CD4-positive, alpha-beta T cell (primary cell): Measurements from ENCODE around the gene SUPT7L. TPM values are rescaled to one million over a fixed set of nuclear protein-coding genes. Genes with fewer than 3 reads are reported as not detected.
A peak's percentile ranks its signal among the peaks of the same experiment; 100 is the strongest.

ENCODE experiments used
- ATAC-seq: fragments of 200-7000 bp; cut with Tn5 transposase; one replicate; pipeline ENCODE4 v1.10.0; 2022; ENCODE audit warnings: mild to moderate bottlenecking; ENCODE audit not compliant: poor library complexity
- CTCF ChIA-PET: fragments of 350-600 bp; sonication (Branson Sonifier 250); formaldehyde crosslinking; loops from one replicate; lab custom pipeline; 2021; ENCODE audit warnings: antibody characterized with exemption, inconsistent platforms; lab: Charles Lee
- POLR2A ChIA-PET: fragments of 350-600 bp; sonication (Branson Sonifier 250); formaldehyde crosslinking; loops from one replicate; lab custom pipeline; 2021; ENCODE audit warnings: antibody characterized with exemption, inconsistent platforms; lab: Charles Lee
- DNase-seq, 14 experiments: peaks; one replicate each; pipeline ENCODE4 v3.0.0-alpha.2; 2013 to 2020; ENCODE audit warnings: mixed read lengths in 2 of 14
- H3K27ac ChIP-seq, 2 donors: one replicate each; pipeline versions ENCODE4 v1.5.1 to v1.7.0; 2013; ENCODE audit warnings: low read length in 2 of 2, low read depth in 1 of 2, mild to moderate bottlenecking in 1 of 2
- H3K27me3 ChIP-seq, 2 experiments: 1 replicate in 1 of 2; 2 replicates in 1 of 2; pipeline versions ENCODE4 v1.6.1 to v1.7.0; 2013; ENCODE audit warnings: low read length in 2 of 2, control low read depth in 1 of 2, mild to moderate bottlenecking in 1 of 2, moderate library complexity in 1 of 2; ENCODE audit not compliant: insufficient read depth in 2 of 2, control insufficient read depth in 1 of 2
- H3K36me3 ChIP-seq: one replicate; pipeline ENCODE4 v1.6.1; 2013; ENCODE audit warnings: low read length, control low read depth; ENCODE audit not compliant: insufficient read depth
- H3K4me1 ChIP-seq: one replicate; pipeline ENCODE4 v1.6.1; 2013; ENCODE audit warnings: low read length, control low read depth; ENCODE audit not compliant: insufficient read depth
- H3K4me3 ChIP-seq: one replicate; pipeline ENCODE4 v1.5.1; 2013; ENCODE audit warnings: mild to moderate bottlenecking, low read length, moderate library complexity
- H3K9me3 ChIP-seq, 2 experiments: 1 replicate in 1 of 2; 2 replicates in 1 of 2; pipeline versions ENCODE4 v1.6.1 to v1.7.0; 2013; ENCODE audit warnings: low read length in 2 of 2, mild to moderate bottlenecking in 2 of 2, control low read depth in 1 of 2, moderate library complexity in 1 of 2; ENCODE audit not compliant: control insufficient read depth in 1 of 2, insufficient read depth in 1 of 2
- H3K27ac Mint-ChIP-seq: one replicate; pipeline ENCODE4 v1.8.0; 2020; ENCODE audit warnings: mixed read lengths
- H3K27me3 Mint-ChIP-seq: one replicate; pipeline ENCODE4 v1.8.0; 2021; ENCODE audit warnings: mixed read lengths
- H3K36me3 Mint-ChIP-seq: one replicate; pipeline ENCODE4 v1.8.0; 2021; ENCODE audit warnings: low read depth, mixed read lengths
- H3K4me1 Mint-ChIP-seq: one replicate; pipeline ENCODE4 v1.8.0; 2021; ENCODE audit warnings: low read depth, mixed read lengths
- H3K4me3 Mint-ChIP-seq: one replicate; pipeline ENCODE4 v1.8.0; 2020; ENCODE audit warnings: mild to moderate bottlenecking, mixed read lengths
- H3K9me3 Mint-ChIP-seq: one replicate; pipeline ENCODE4 v1.8.0; 2020; ENCODE audit warnings: mixed read lengths
- intact Hi-C, 2 experiments: fragments of 100-400 bp; cut with DNase I in 1 of 2; cut with micrococcal nuclease in 1 of 2; formaldehyde crosslinking; loops; one replicate each; pipeline versions ENCODE4 v1.15.1 to v1.9.0; 2023 to 2025; cut with DNase I, micrococcal nuclease
- total RNA-seq, 174 experiments: library from RNA in 2 of 174; stranded (reverse) in 2 of 174; gene quantifications; one replicate each; pipeline ENCODE4 v1.2.3 and lab custom pipeline; 2021 to 2026
- TF ChIP-seq, protein P1 (sequence below): fragments of 200-600 bp; IDR thresholded peaks from one replicate; pipeline ENCODE4 v1.8.0; 2022; ENCODE audit warnings: antibody characterized with exemption, mild to moderate bottlenecking

The SUPT7L gene
- total RNA-seq, 2 experiments from 2014 or later: 48.5 to 52.2 TPM

- no peaks in the 10 kb centered on the region for H3K27me3 ChIP-seq
- ChIA-PET CTCF (interaction anchor here (0.7 to 1.1 kb wide), 2 partner anchors 16 to 72 kb away, joined by 3 to 4 read pairs; no protein-coding TSS in a partner anchor), POLR2A (no interaction called here)
- H3K27ac Mint-ChIP-seq: no peak overlapping the region
- no peaks in the 10 kb centered on the region for H3K36me3 ChIP-seq
- DNase-seq (no peak), ATAC-seq (no peak)
- no peaks in the 10 kb centered on the region for H3K9me3 ChIP-seq
- H3K27me3 Mint-ChIP-seq: no peaks in the 10 kb centered on the region
- TF ChIP-seq, protein P1, sequence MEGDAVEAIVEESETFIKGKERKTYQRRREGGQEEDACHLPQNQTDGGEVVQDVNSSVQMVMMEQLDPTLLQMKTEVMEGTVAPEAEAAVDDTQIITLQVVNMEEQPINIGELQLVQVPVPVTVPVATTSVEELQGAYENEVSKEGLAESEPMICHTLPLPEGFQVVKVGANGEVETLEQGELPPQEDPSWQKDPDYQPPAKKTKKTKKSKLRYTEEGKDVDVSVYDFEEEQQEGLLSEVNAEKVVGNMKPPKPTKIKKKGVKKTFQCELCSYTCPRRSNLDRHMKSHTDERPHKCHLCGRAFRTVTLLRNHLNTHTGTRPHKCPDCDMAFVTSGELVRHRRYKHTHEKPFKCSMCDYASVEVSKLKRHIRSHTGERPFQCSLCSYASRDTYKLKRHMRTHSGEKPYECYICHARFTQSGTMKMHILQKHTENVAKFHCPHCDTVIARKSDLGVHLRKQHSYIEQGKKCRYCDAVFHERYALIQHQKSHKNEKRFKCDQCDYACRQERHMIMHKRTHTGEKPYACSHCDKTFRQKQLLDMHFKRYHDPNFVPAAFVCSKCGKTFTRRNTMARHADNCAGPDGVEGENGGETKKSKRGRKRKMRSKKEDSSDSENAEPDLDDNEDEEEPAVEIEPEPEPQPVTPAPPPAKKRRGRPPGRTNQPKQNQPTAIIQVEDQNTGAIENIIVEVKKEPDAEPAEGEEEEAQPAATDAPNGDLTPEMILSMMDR: no peak
- H3K4me3 Mint-ChIP-seq: no peak overlapping the region
- no peaks in the 10 kb centered on the region for H3K4me1 Mint-ChIP-seq
- no peaks in the 10 kb centered on the region for H3K36me3 Mint-ChIP-seq
- H3K9me3 Mint-ChIP-seq: no peaks in the 10 kb centered on the region
- intact Hi-C loops: no loop called here
- no peak overlapping the region for H3K27ac ChIP-seq
- no peak overlapping the region for H3K4me3 ChIP-seq
- H3K4me1 ChIP-seq: peaks cover 7% of the 10 kb centered on the region
Measured at GRCh38 chr2:27707462-27708256, 44.2 kb upstream of the SUPT7L start.

GRCh38 chr2:27705851-27706622 lies 42.6 kb upstream of the SUPT7L start:
- ATAC-seq (no peak), DNase-seq (peak in 1 of 14 experiments; percentile 34)
- Histone ChIP-seq H3K4me3 (no peak overlapping the region), H3K4me1 (peaks cover 7% of the 10 kb centered on the region), H3K27me3 (no peaks in the 10 kb centered on the region), H3K9me3 (no peaks in the 10 kb centered on the region), H3K36me3 (no peaks in the 10 kb centered on the region), H3K27ac (no peak overlapping the region)
- ChIA-PET POLR2A (no interaction called here), CTCF (interaction anchor here (0.8 kb wide), 1 partner anchor 747 kb away, joined by 3 read pairs; no protein-coding TSS in a partner anchor)
- H3K27me3 Mint-ChIP-seq: no peaks in the 10 kb centered on the region
- no peaks in the 10 kb centered on the region for H3K4me1 Mint-ChIP-seq
- TF ChIP-seq, protein P1: no peak
- intact Hi-C loops: no loop called here
- H3K4me3 Mint-ChIP-seq: no peak overlapping the region
- no peaks in the 10 kb centered on the region for H3K36me3 Mint-ChIP-seq
- no peaks in the 10 kb centered on the region for H3K9me3 Mint-ChIP-seq
- no peak overlapping the region for H3K27ac Mint-ChIP-seq

DNA sequence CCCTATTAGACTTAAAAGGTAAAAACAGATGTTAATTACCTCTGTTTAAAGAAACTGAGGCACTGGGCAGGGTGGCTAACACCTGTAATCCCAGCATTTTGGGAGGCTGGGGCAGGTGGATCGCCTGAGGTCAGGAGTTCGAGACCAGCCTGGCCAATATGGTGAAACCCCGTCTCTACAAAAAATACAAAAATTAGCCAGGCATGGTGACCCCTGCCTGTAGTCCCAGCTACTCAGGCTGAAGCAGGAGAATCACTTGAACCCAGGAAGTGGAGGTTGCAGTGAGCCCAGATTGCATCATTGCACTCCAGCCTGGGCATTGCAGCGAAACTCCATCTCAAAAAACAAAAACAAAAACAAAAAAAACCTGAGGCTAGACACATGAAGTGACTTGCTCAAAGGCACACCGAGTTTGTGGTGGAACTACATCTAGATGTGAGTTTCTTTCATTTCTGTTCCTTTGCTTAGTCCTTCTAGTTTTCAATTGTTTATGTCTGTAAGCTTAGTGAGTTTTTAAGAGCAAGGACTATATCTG lies 41.0 kb upstream of the SUPT7L start:
- CTCF ChIA-PET: interaction anchor here (0.5 to 2.5 kb wide), 20 partner anchors 9 to 1140 kb away, joined by 3 to 17 read pairs (median 3); partner anchors contain the start of genes SLC4A1AP and SUPT7L
- intact Hi-C loops: loop anchor here (5.0 kb wide), 2 partner anchors 688 to 693 kb away; partner anchors contain the start of gene FOSL2 (in 1 of the 2)
- H3K27ac ChIP-seq: no peak overlapping the region
- POLR2A ChIA-PET: interaction anchor here (1.7 kb wide), 1 partner anchor 10 kb away, joined by 5 read pairs; no protein-coding TSS in a partner anchor
- H3K27me3 Mint-ChIP-seq: no peaks in the 10 kb centered on the region
- no peaks in the 10 kb centered on the region for H3K36me3 ChIP-seq
- no peaks in the 10 kb centered on the region for H3K9me3 ChIP-seq
- no peak overlapping the region for H3K4me3 ChIP-seq
- H3K9me3 Mint-ChIP-seq: no peaks in the 10 kb centered on the region
- no peak for DNase-seq
- ATAC-seq: no peak
- no peaks in the 10 kb centered on the region for H3K4me1 Mint-ChIP-seq
- TF ChIP-seq, protein P1: no peak
- peaks cover 7% of the 10 kb centered on the region for H3K4me1 ChIP-seq
- no peaks in the 10 kb centered on the region for H3K27me3 ChIP-seq
- H3K36me3 Mint-ChIP-seq: no peaks in the 10 kb centered on the region
- no peak overlapping the region for H3K4me3 Mint-ChIP-seq
- no peak overlapping the region for H3K27ac Mint-ChIP-seq
